Left ventricle myocardium inferior (tissue), 1 donor: Measurements from ENCODE around the gene CYP20A1. TPM values are rescaled to one million over a fixed set of nuclear protein-coding genes. Genes with fewer than 3 reads are reported as not detected.
A peak's percentile ranks its signal among the peaks of the same experiment; 100 is the strongest.
"Not testable (repeated sequence)": the region's sequence is repeated elsewhere in the genome, so short reads cannot be mapped to it uniquely, and the experiment has no call there.

Experiments used
- DNase-seq: peaks from one replicate; pipeline ENCODE4 v3.0.0-alpha.2; 2020
- H3K27ac ChIP-seq: fragments of 200-600 bp; replicated peaks from 2 replicates; pipeline ENCODE4 v1.8.0; 2021
- H3K27me3 ChIP-seq: fragments of 200-600 bp; 2 replicates; pipeline ENCODE4 v1.8.0; 2021; ENCODE audit warnings: low read depth
- H3K36me3 ChIP-seq: fragments of 200-600 bp; 2 replicates; pipeline ENCODE4 v1.8.0; 2021
- H3K4me1 ChIP-seq: fragments of 200-600 bp; 2 replicates; pipeline ENCODE4 v1.8.0; 2021
- H3K4me3 ChIP-seq: fragments of 200-600 bp; 2 replicates; pipeline ENCODE4 v1.8.0; 2021; ENCODE audit warnings: mild to moderate bottlenecking, moderate library complexity
- H3K9me3 ChIP-seq: fragments of 200-600 bp; replicated peaks from 2 replicates; pipeline ENCODE4 v1.8.0; 2021
- intact Hi-C: fragments of 100-400 bp; cut with micrococcal nuclease; formaldehyde crosslinking; loops from one replicate; pipeline ENCODE4 v1.11.0; 2022
- total RNA-seq: library from RNA; stranded (reverse); fragmentation: NEBNext Ultra II Directional; extraction: Animal tissue kit (Norgen Biotek cat#: 25700); gene quantifications from one replicate; pipeline ENCODE4 v1.2.1, GENCODE V29; 2021
- TF ChIP-seq, protein P1 (sequence below): fragments of 200-600 bp; IDR thresholded peaks from 2 replicates; pipeline ENCODE4 v1.8.0; 2021; ENCODE audit warnings: antibody characterized with exemption, mild to moderate bottlenecking, borderline replicate concordance
- donor health status: DM: no; HTN: yes; CAD: no; lungs with severe emphysema.

The CYP20A1 gene
- total RNA-seq, 1 donor from 2014 or later, result 11.9 TPM

- Histone ChIP-seq H3K4me1 (no peaks in the 10 kb centered on the region), H3K27me3 (no peaks in the 10 kb centered on the region), H3K27ac (no peak overlapping the region), H3K9me3 (no peaks in the 10 kb centered on the region), H3K36me3 (peaks cover 84% of the 10 kb centered on the region), H3K4me3 (no peak overlapping the region)
- TF ChIP-seq, protein P1, sequence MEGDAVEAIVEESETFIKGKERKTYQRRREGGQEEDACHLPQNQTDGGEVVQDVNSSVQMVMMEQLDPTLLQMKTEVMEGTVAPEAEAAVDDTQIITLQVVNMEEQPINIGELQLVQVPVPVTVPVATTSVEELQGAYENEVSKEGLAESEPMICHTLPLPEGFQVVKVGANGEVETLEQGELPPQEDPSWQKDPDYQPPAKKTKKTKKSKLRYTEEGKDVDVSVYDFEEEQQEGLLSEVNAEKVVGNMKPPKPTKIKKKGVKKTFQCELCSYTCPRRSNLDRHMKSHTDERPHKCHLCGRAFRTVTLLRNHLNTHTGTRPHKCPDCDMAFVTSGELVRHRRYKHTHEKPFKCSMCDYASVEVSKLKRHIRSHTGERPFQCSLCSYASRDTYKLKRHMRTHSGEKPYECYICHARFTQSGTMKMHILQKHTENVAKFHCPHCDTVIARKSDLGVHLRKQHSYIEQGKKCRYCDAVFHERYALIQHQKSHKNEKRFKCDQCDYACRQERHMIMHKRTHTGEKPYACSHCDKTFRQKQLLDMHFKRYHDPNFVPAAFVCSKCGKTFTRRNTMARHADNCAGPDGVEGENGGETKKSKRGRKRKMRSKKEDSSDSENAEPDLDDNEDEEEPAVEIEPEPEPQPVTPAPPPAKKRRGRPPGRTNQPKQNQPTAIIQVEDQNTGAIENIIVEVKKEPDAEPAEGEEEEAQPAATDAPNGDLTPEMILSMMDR, result no peak
- intact Hi-C loops, result no loop called here
- DNase-seq, result no peak
These were observed 37.4 kb upstream of the CYP20A1 start for GRCh38 chr2:203201426-203201825.

GRCh38 chr2:203209538-203209937, 29.3 kb upstream of the CYP20A1 start:
- Histone ChIP-seq H3K27ac (no peak overlapping the region), H3K4me1 (no peaks in the 10 kb centered on the region), H3K4me3 (no peak overlapping the region), H3K36me3 (peaks cover 52% of the 10 kb centered on the region), H3K9me3 (no peaks in the 10 kb centered on the region), H3K27me3 (no peaks in the 10 kb centered on the region)
- TF ChIP-seq, protein P1, result no peak
- intact Hi-C loops, result no loop called here
- DNase-seq, result no peak

- H3K27me3 ChIP-seq, result no peaks in the 10 kb centered on the region
- TF ChIP-seq, protein P1, result peak; percentile 77
- H3K9me3 ChIP-seq, result no peaks in the 10 kb centered on the region
- no peaks in the 10 kb centered on the region for H3K4me1 ChIP-seq
- H3K4me3 ChIP-seq, result no peak overlapping the region
- no peak for DNase-seq
- peaks cover 6% of the 10 kb centered on the region for H3K36me3 ChIP-seq
- intact Hi-C loops, result no loop called here
- H3K27ac ChIP-seq, result no peak overlapping the region
These were observed 13.3 kb upstream of the CYP20A1 start for GRCh38 chr2:203225423-203226039.

DNA sequence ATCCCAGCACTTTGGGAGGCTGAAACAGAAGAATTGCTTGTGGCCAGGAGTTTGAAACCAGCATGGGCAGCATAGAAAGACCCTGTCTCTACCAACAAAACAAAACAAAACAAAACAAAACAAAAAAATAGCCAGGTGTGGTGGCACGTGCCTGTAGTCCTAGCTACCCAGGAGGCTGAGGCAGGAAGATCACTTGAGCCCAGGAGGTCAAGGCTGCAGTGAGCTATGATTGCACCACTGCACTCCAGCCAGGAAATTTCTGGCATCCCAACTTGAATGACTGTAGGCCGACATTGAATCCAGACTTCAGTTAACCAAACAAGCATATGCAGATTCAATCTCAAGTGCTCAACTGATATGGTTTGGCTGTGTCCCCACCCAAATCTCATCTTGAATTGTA, 9.1 kb upstream of the CYP20A1 start:
- H3K27ac ChIP-seq, H3K9me3 ChIP-seq, H3K4me3 ChIP-seq, H3K4me1 ChIP-seq, H3K36me3 ChIP-seq, intact Hi-C loops, H3K27me3 ChIP-seq, DNase-seq: not testable (repeated sequence)

DNA sequence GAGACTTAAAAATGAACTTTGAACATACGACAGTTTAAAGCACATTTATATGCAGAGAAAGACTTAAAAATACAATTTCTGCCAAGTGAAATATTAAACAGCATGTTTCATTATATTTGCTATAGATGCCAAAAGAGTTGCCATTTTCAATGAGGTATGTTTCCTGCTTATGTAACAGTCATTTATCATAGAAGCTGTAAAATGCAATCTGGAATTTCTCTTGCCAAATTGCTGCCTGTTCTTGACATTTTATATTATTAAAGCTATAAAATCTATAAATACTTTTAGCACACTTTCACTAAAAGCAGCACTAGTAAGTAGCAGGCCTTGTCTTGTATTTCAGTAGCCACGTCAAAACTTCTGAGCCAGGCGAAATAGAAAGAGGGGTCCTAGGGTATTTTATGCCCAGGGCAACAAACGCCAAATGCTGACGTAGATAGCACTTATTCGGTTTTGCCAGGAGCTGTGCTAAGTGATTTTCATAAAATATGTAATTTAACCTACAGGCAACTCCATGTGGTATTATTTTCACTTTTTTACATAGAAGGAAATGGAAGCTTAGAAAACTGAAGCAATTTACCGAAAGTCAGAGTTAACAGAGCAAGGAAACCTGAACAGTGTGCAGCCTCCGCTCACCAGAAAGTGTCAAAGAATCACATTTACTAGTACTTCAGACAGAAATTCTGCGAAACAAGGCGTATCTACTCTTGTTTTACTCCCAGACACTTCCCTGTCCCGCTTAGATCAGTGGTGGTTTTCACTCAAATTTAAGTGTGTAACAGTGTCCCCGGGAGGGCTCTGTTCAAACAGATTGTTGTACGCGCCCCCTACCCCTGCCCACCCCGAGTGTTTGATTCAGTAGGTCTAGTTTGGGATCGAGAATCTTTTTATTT, 1.2 kb upstream of the CYP20A1 start:
- Histone ChIP-seq H3K36me3 (peaks cover 7% of the 10 kb centered on the region), H3K4me1 (peaks cover 36% of the 10 kb centered on the region), H3K27ac (peak overlapping the region; percentile 99), H3K9me3 (no peaks in the 10 kb centered on the region), H3K4me3 (peak overlapping the region; percentile 98), H3K27me3 (no peaks in the 10 kb centered on the region)
- intact Hi-C loops, result no loop called here
- DNase-seq, result no peak
- TF ChIP-seq, protein P1, result no peak

GRCh38 chr2:203238292-203238703, 520 bp upstream of the CYP20A1 start:
- intact Hi-C loops, result no loop called here
- TF ChIP-seq, protein P1, result no peak
- H3K4me3 ChIP-seq, result peak overlapping the region; percentile 98
- peaks cover 36% of the 10 kb centered on the region for H3K4me1 ChIP-seq
- H3K36me3 ChIP-seq, result peaks cover 14% of the 10 kb centered on the region
- H3K27me3 ChIP-seq, result no peaks in the 10 kb centered on the region
- no peaks in the 10 kb centered on the region for H3K9me3 ChIP-seq
- H3K27ac ChIP-seq, result peak overlapping the region; percentile 99
- DNase-seq, result no peak
